Keratinocyte (primary cell): ENCODE data around the gene MSI2. TPM values are rescaled to one million over a fixed set of nuclear protein-coding genes. Genes with fewer than 3 reads are reported as not detected.

ENCODE experiments used
- DNase-seq: peaks from one replicate; pipeline ENCODE4 v3.0.0-alpha.2; 2011; ENCODE audit warnings: low read depth, missing footprints, low spot score
- FAIRE-seq: peaks from 2 replicates; lab custom pipeline; 2011; peaks lifted over from hg19 to GRCh38; lab: Jason Lieb, UNC
- H2AFZ ChIP-seq: 2 replicates; pipeline ENCODE4 v1.6.0; 2012; ENCODE audit warnings: low read length, control low read depth, inconsistent platforms; ENCODE audit not compliant: control insufficient read depth
- H3K27ac ChIP-seq: 2 replicates; pipeline ENCODE4 v1.5.1; 2011; ENCODE audit warnings: low read length; ENCODE audit not compliant: control insufficient read depth, insufficient read depth
- H3K27me3 ChIP-seq: 3 replicates; pipeline ENCODE4 v1.6.0; 2011; ENCODE audit warnings: low read length; ENCODE audit not compliant: control insufficient read depth, insufficient read depth; ENCODE audit errors: extremely low read depth
- H3K36me3 ChIP-seq, 2 experiments: 2 replicates in 1 of 2; 3 replicates in 1 of 2; pipeline ENCODE4 v1.5.1; 2011; ENCODE audit warnings: low read length in 2 of 2, mild to moderate bottlenecking in 1 of 2; ENCODE audit not compliant: control insufficient read depth in 2 of 2, insufficient read depth in 2 of 2; ENCODE audit errors: extremely low read depth in 1 of 2
- H3K4me1 ChIP-seq: 3 replicates; pipeline ENCODE4 v1.5.1; 2011; ENCODE audit warnings: low read length; ENCODE audit not compliant: control insufficient read depth, insufficient read depth; ENCODE audit errors: extremely low read depth
- H3K4me2 ChIP-seq: 3 replicates; pipeline ENCODE4 v1.6.0; 2011; ENCODE audit warnings: low read depth, low read length; ENCODE audit not compliant: control insufficient read depth, insufficient read depth; ENCODE audit errors: extremely low read depth
- H3K4me3 ChIP-seq, 3 experiments: fragments of 200-600 bp in 1 of 3; sonication (generic) in 1 of 3; 2 replicates in 2 of 3; 3 replicates in 1 of 3; pipeline ENCODE4 v1.5.1; 2011 to 2016; ENCODE audit warnings: low read length in 3 of 3, mild to moderate bottlenecking in 3 of 3, control low read depth in 2 of 3, inconsistent platforms in 1 of 3, low read depth in 1 of 3, mixed read lengths in 1 of 3, mixed run types in 1 of 3, moderate library complexity in 1 of 3; ENCODE audit not compliant: control insufficient read depth in 2 of 3, insufficient read depth in 2 of 3; ENCODE audit errors: extremely low read depth in 1 of 3
- H3K79me2 ChIP-seq: 2 replicates; pipeline ENCODE4 v1.6.0; 2012; ENCODE audit warnings: low read length; ENCODE audit not compliant: control insufficient read depth, insufficient read depth
- H3K9ac ChIP-seq: 3 replicates; pipeline ENCODE4 v1.6.0; 2011; ENCODE audit warnings: low read length; ENCODE audit not compliant: control insufficient read depth, insufficient read depth; ENCODE audit errors: extremely low read depth
- H3K9me1 ChIP-seq: 3 replicates; pipeline ENCODE4 v1.6.0; 2011; ENCODE audit warnings: low read length; ENCODE audit not compliant: control insufficient read depth, insufficient read depth; ENCODE audit errors: extremely low read depth
- H3K9me3 ChIP-seq: 2 replicates; pipeline ENCODE4 v1.5.1; 2012; ENCODE audit warnings: low read depth, low read length; ENCODE audit not compliant: control insufficient read depth
- H4K20me1 ChIP-seq: 3 replicates; pipeline ENCODE4 v1.6.0; 2011; ENCODE audit warnings: low read length; ENCODE audit not compliant: control insufficient read depth, insufficient read depth; ENCODE audit errors: extremely low read depth
- CTCF ChIP-seq, 3 experiments: IDR thresholded peaks in 1 of 3; conservative IDR thresholded peaks in 1 of 3; optimal IDR thresholded peaks in 1 of 3; 2 replicates in 2 of 3; 3 replicates in 1 of 3; pipeline versions ENCODE3 to v1.5.1; 2011; ENCODE audit warnings: low read length in 3 of 3, mild to moderate bottlenecking in 3 of 3, moderate library complexity in 2 of 3, control low read depth in 1 of 3, inconsistent platforms in 1 of 3; ENCODE audit not compliant: insufficient read depth in 2 of 3; ENCODE audit errors: extremely low read depth in 1 of 3
- EZH2 ChIP-seq: IDR thresholded peaks from one replicate; pipeline ENCODE4 v1.6.1; 2012; ENCODE audit warnings: inconsistent platforms, mild to moderate bottlenecking, low read length, moderate library complexity
- dilution Hi-C: fragments of 300-500 bp; cut with MboI; formaldehyde crosslinking; loops from one replicate; pipeline ENCODE4 v1.7.0; 2020; ENCODE audit warnings: low sequenced_read_pairs; ENCODE audit not compliant: extremely low pct_ligation_motif_present
- polyA plus RNA-seq, 5 experiments: library from polyadenylated mRNA; depleted of rRNA in 3 of 5; stranded (reverse) in 3 of 5; stranded (forward) in 1 of 5; unstranded in 1 of 5; fragments of >200 nt; gene quantifications; 1 replicate in 1 of 5; 2 replicates in 3 of 5; 3 replicates in 1 of 5; pipeline versions ENCODE4 v1.2.1 to v1.2.3, GENCODE V29; 2011 to 2012; ENCODE audit warnings: missing spikeins in 2 of 5, low read depth in 1 of 5, low replicate concordance in 1 of 5

MSI2 gene
- polyA plus RNA-seq, 1 donor (not counting 4 experiments of a cell fraction or from before 2014, with no cell fraction given), result 22.3 TPM

GRCh38 chr17:57440522-57441269 is 184.4 kb downstream of the MSI2 start:
- dilution Hi-C loops, result no loop called here
- Histone ChIP-seq H2AFZ (peak overlapping the region; percentile 27), H3K4me1 (peaks cover 32% of the 10 kb centered on the region), H3K36me3 (no peaks in the 10 kb centered on the region), H3K9me1 (no peaks in the 10 kb centered on the region), H3K79me2 (no peaks in the 10 kb centered on the region), H3K9ac (peak overlapping the region; percentile 9), H3K27ac (peak overlapping the region; percentile 45), H3K4me2 (peak overlapping the region; percentile 49), H4K20me1 (no peaks in the 10 kb centered on the region), H3K4me3 (no peak overlapping the region), H3K27me3 (no peaks in the 10 kb centered on the region), H3K9me3 (peaks cover 3% of the 10 kb centered on the region)
- peak in 2 of 3 experiments; percentile 16 to 37 for TF ChIP-seq CTCF (optimal IDR thresholded peaks at IDR 0.05 in 1 of 3, IDR thresholded peaks at IDR 0.05 in 1 of 3, conservative IDR thresholded peaks at IDR 0.05 in 1 of 3; ENCODE audit: extremely low read depth in 1 of 3, insufficient read depth in 2 of 3, low read length in 3 of 3)
- TF ChIP-seq EZH2, result no peak
- peak; percentile 50 for DNase-seq
- peak; percentile 81 for FAIRE-seq

GRCh38 chr17:57441270-57441600 is 184.9 kb downstream of the MSI2 start:
- H3K4me2 ChIP-seq, result peak overlapping the region; percentile 49
- peaks cover 3% of the 10 kb centered on the region for H3K9me3 ChIP-seq
- H3K4me1 ChIP-seq, result peaks cover 32% of the 10 kb centered on the region
- TF ChIP-seq CTCF (optimal IDR thresholded peaks at IDR 0.05 in 1 of 3, IDR thresholded peaks at IDR 0.05 in 1 of 3, conservative IDR thresholded peaks at IDR 0.05 in 1 of 3; ENCODE audit: extremely low read depth in 1 of 3, insufficient read depth in 2 of 3, low read length in 3 of 3) (no peak), EZH2 (no peak)
- no peaks in the 10 kb centered on the region for H3K27me3 ChIP-seq
- FAIRE-seq (no peak), DNase-seq (no peak)
- no peaks in the 10 kb centered on the region for H4K20me1 ChIP-seq
- peak overlapping the region; percentile 45 for H3K27ac ChIP-seq
- H3K9me1 ChIP-seq, result no peaks in the 10 kb centered on the region
- H2AFZ ChIP-seq, result peak overlapping the region; percentile 1
- H3K36me3 ChIP-seq, result no peaks in the 10 kb centered on the region
- H3K79me2 ChIP-seq, result no peaks in the 10 kb centered on the region
- H3K4me3 ChIP-seq, result no peak overlapping the region
- dilution Hi-C loops, result no loop called here
- H3K9ac ChIP-seq, result no peak overlapping the region
